OCI-LY3 (cell line): ENCODE data around the gene TTC13.

Experiments used
- H2AFZ ChIP-seq: fragments of 200-600, 300-600 bp; shearing (Covaris generic); 2 replicates; pipeline ENCODE4 v1.6.0; 2014; ENCODE audit warnings: antibody characterized with exemption, low read depth, low read length
- H3K27ac ChIP-seq: fragments of 200-600, 300-600 bp; sonication (generic); 2 replicates; pipeline ENCODE4 v1.5.1; 2014; ENCODE audit warnings: mild to moderate bottlenecking, low read length, moderate library complexity, mixed read lengths
- H3K27me3 ChIP-seq: fragments of 200-600, 300-600 bp; sonication (generic); 2 replicates; pipeline ENCODE4 v1.6.1; 2014; ENCODE audit warnings: low read depth, low read length, mixed read lengths
- H3K36me3 ChIP-seq: fragments of 200-600, 300-600 bp; sonication (generic); replicated peaks from 2 replicates; pipeline ENCODE3; 2014; ENCODE audit warnings: low read depth, low read length, mixed read lengths
- H3K4me1 ChIP-seq: fragments of 300-600, 200-600 bp; sonication (generic); 2 replicates; pipeline ENCODE4 v1.6.1; 2014; ENCODE audit warnings: low read length, mixed read lengths
- H3K4me2 ChIP-seq: fragments of 200-600, 300-600 bp; sonication (generic); 2 replicates; pipeline ENCODE4 v1.6.1; 2014; ENCODE audit warnings: low read length, mixed read lengths
- H3K4me3 ChIP-seq: fragments of 300-600, 200-600 bp; sonication (generic); 2 replicates; pipeline ENCODE4 v1.5.1; 2014; ENCODE audit warnings: antibody characterized with exemption, mild to moderate bottlenecking, low read length, moderate library complexity
- H3K79me2 ChIP-seq: fragments of 300-600, 200-600 bp; shearing (Covaris generic); 2 replicates; pipeline ENCODE4 v1.6.1; 2014; ENCODE audit warnings: mild to moderate bottlenecking, low read length, mixed read lengths
- H3K9ac ChIP-seq: fragments of 300-600, 200-600 bp; shearing (Covaris generic); 2 replicates; pipeline ENCODE4 v1.6.0; 2014; ENCODE audit warnings: mild to moderate bottlenecking, low read length, moderate library complexity
- H3K9me3 ChIP-seq: fragments of 200-600, 300-600 bp; shearing (Covaris generic); 2 replicates; pipeline ENCODE4 v1.6.1; 2014; ENCODE audit warnings: low read length, mixed read lengths; ENCODE audit not compliant: insufficient read depth
- H4K20me1 ChIP-seq: fragments of 200-600, 300-600 bp; sonication (generic); 2 replicates; pipeline ENCODE4 v1.6.1; 2016; ENCODE audit warnings: low read length, mixed read lengths; ENCODE audit not compliant: insufficient read depth
- CTCF ChIP-seq: fragments of 200-600, 300-600 bp; sonication (generic); IDR thresholded peaks from 2 replicates; pipeline ENCODE4 v1.5.1; 2014; ENCODE audit warnings: antibody characterized with exemption, low read length, low read depth
- EZH2phosphoT487 ChIP-seq: fragments of 200-600 bp; shearing (Covaris generic); IDR thresholded peaks from 2 replicates; pipeline ENCODE4 v1.6.1; 2018; ENCODE audit warnings: antibody characterized with exemption, mixed run types, low read depth

TTC13 gene

GRCh38 chr1:230898748-230899147, 79.9 kb downstream of the TTC13 start:
- H3K4me2 ChIP-seq: no peak overlapping the region
- TF ChIP-seq EZH2phosphoT487 (no peak), CTCF (no peak)

GRCh38 chr1:230898144-230898543, 80.5 kb downstream of the TTC13 start:
- Histone ChIP-seq H3K9me3 (no peaks in the 10 kb centered on the region), H3K36me3 (no peaks in the 10 kb centered on the region), H3K4me1 (no peaks in the 10 kb centered on the region), H4K20me1 (no peaks in the 10 kb centered on the region), H3K4me3 (no peak overlapping the region), H3K4me2 (no peak overlapping the region), H2AFZ (no peak overlapping the region), H3K27me3 (no peaks in the 10 kb centered on the region), H3K79me2 (no peaks in the 10 kb centered on the region), H3K27ac (no peak overlapping the region), H3K9ac (no peak overlapping the region)
- TF ChIP-seq CTCF: no peak
- no peak for TF ChIP-seq EZH2phosphoT487

More at GRCh38 chr1:230898748-230899147, 79.9 kb downstream of the TTC13 start:
- no peaks in the 10 kb centered on the region for H3K27me3 ChIP-seq
- H3K27ac ChIP-seq: no peak overlapping the region
- no peaks in the 10 kb centered on the region for H3K36me3 ChIP-seq
- H3K9ac ChIP-seq: no peak overlapping the region
- no peak overlapping the region for H3K4me3 ChIP-seq
- H2AFZ ChIP-seq: no peak overlapping the region
- no peaks in the 10 kb centered on the region for H3K9me3 ChIP-seq
- H3K79me2 ChIP-seq: no peaks in the 10 kb centered on the region
- H3K4me1 ChIP-seq: no peaks in the 10 kb centered on the region
- H4K20me1 ChIP-seq: no peaks in the 10 kb centered on the region

- no peaks in the 10 kb centered on the region for H4K20me1 ChIP-seq
- H3K9me3 ChIP-seq: no peaks in the 10 kb centered on the region
- no peak overlapping the region for H3K27ac ChIP-seq
- no peak overlapping the region for H3K9ac ChIP-seq
- no peak overlapping the region for H3K4me2 ChIP-seq
- H3K79me2 ChIP-seq: no peaks in the 10 kb centered on the region
- H3K36me3 ChIP-seq: no peaks in the 10 kb centered on the region
- H3K4me1 ChIP-seq: peaks cover 7% of the 10 kb centered on the region
- no peaks in the 10 kb centered on the region; the same call in 1 of the 2 replicates for H3K27me3 ChIP-seq
- no peak overlapping the region for H3K4me3 ChIP-seq
- no peak overlapping the region for H2AFZ ChIP-seq
- no peak for TF ChIP-seq CTCF
- no peak for TF ChIP-seq EZH2phosphoT487
Measured at GRCh38 chr1:230896779-230897178, 81.9 kb downstream of the TTC13 start.

GRCh38 chr1:230895452-230895851, 83.2 kb downstream of the TTC13 start:
- Histone ChIP-seq H3K9me3 (no peaks in the 10 kb centered on the region), H3K79me2 (no peaks in the 10 kb centered on the region)

More at GRCh38 chr1:230895452-230895851, 83.2 kb downstream of the TTC13 start:
- no peak overlapping the region for H3K9ac ChIP-seq
- TF ChIP-seq EZH2phosphoT487 (no peak), CTCF (no peak)
- peaks cover 14% of the 10 kb centered on the region for H3K4me1 ChIP-seq
- H3K36me3 ChIP-seq: no peaks in the 10 kb centered on the region
- H3K4me3 ChIP-seq: no peak overlapping the region
- no peak overlapping the region for H2AFZ ChIP-seq
- no peaks in the 10 kb centered on the region for H4K20me1 ChIP-seq
- no peak overlapping the region for H3K4me2 ChIP-seq
- H3K27ac ChIP-seq: no peak overlapping the region
- no peaks in the 10 kb centered on the region; the same call in 1 of the 2 replicates for H3K27me3 ChIP-seq
